Erythroblast (primary cell): ENCODE results near the gene SLC39A12.
A peak's percentile ranks its signal among the peaks of the same experiment; 100 is the strongest.
"Not testable (repeated sequence)": the region's sequence is repeated elsewhere in the genome, so short reads cannot be mapped to it uniquely, and the experiment has no call there.

ENCODE experiments used
- DNase-seq, 2 experiments: peaks; one replicate each; lab custom pipeline; 2025; lab: John Stamatoyannopoulos, UW
- GATA1 ChIP-seq: IDR thresholded peaks from 2 replicates; pipeline ENCODE4 v1.6.1; 2011; ENCODE audit warnings: low read depth, mild to moderate bottlenecking, control low read depth, low read length, moderate library complexity
- POLR2A ChIP-seq: IDR thresholded peaks from 2 replicates; pipeline ENCODE4 v1.6.1; 2011; ENCODE audit warnings: mild to moderate bottlenecking, low read length

Gene SLC39A12

GRCh38 chr10:17951868-17952371 lies at the start of gene SLC39A12:
SLC39A12 (plus strand) TSS chr10:17951918; CDS start chr10:17953277, 1,359 bp downstream.
- TF ChIP-seq GATA1 (no peak), POLR2A (no peak)
- DNase-seq, result no peak

GRCh38 chr10:17904564-17904963 lies 47.2 kb upstream of the SLC39A12 start:
- TF ChIP-seq GATA1 (no peak), POLR2A (no peak)
- DNase-seq, result no peak

GRCh38 chr10:17905491-17905890 lies 46.2 kb upstream of the SLC39A12 start:
- TF ChIP-seq GATA1, result no peak
- no peak for TF ChIP-seq POLR2A
- DNase-seq, result no peak

- DNase-seq, result no peak
- TF ChIP-seq POLR2A (no peak), GATA1 (no peak)
Observed at GRCh38 chr10:17906002-17906401, 45.7 kb upstream of the SLC39A12 start.

- DNase-seq, result no peak
- TF ChIP-seq GATA1, result no peak
- no peak for TF ChIP-seq POLR2A
Observed at GRCh38 chr10:17907641-17908040, 44.1 kb upstream of the SLC39A12 start.

GRCh38 chr10:17910125-17910789 lies 41.5 kb upstream of the SLC39A12 start:
- no peak for TF ChIP-seq POLR2A
- TF ChIP-seq GATA1, result no peak

GRCh38 chr10:17912754-17913153 lies 39.0 kb upstream of the SLC39A12 start:
- no peak for DNase-seq
- TF ChIP-seq POLR2A, result no peak
- TF ChIP-seq GATA1, result no peak

More at GRCh38 chr10:17910125-17910789, 41.5 kb upstream of the SLC39A12 start:
- DNase-seq, result peak; percentile 18 to 40

GRCh38 chr10:17913604-17914003 lies 38.1 kb upstream of the SLC39A12 start:
- DNase-seq, result no peak
- TF ChIP-seq POLR2A (no peak), GATA1 (no peak)

GRCh38 chr10:17914169-17915045 lies 37.3 kb upstream of the SLC39A12 start:
- no peak for TF ChIP-seq POLR2A
- TF ChIP-seq GATA1, result no peak
- DNase-seq, result no peak

GRCh38 chr10:17915181-17915580 lies 36.5 kb upstream of the SLC39A12 start:
- no peak for DNase-seq
- TF ChIP-seq POLR2A (no peak), GATA1 (no peak)

- TF ChIP-seq GATA1 (no peak), POLR2A (no peak)
- no peak for DNase-seq
Observed at GRCh38 chr10:17918187-17918903, 33.4 kb upstream of the SLC39A12 start.

- TF ChIP-seq POLR2A, result no peak
- DNase-seq, result no peak
Observed at GRCh38 chr10:17921378-17921777, 30.3 kb upstream of the SLC39A12 start.

- TF ChIP-seq GATA1 (no peak), POLR2A (no peak)
- DNase-seq, result no peak
Observed at GRCh38 chr10:17923728-17924127, 28.0 kb upstream of the SLC39A12 start.

- DNase-seq, result no peak
- no peak for TF ChIP-seq GATA1
- no peak for TF ChIP-seq POLR2A
Observed at GRCh38 chr10:17943033-17943745, 8.5 kb upstream of the SLC39A12 start.

- DNase-seq, result not testable (repeated sequence)
Observed at GRCh38 chr10:17950269-17950668, 1.4 kb upstream of the SLC39A12 start.
